Choroid plexus epithelial cell (primary cell): ENCODE results near the gene NEURL1B.
"Not testable (repeated sequence)": the region's sequence is repeated elsewhere in the genome, so short reads cannot be mapped to it uniquely, and the experiment has no call there.

Experiments
- DNase-seq: peaks from one replicate; pipeline ENCODE4 v3.0.0-alpha.2; 2010; ENCODE audit warnings: low read depth
- H3K4me3 ChIP-seq: 2 replicates; pipeline ENCODE4 v1.5.1; 2011; ENCODE audit warnings: low read depth, mild to moderate bottlenecking, control low read depth, low read length, moderate library complexity
- TF ChIP-seq, protein P1 (sequence below): conservative IDR thresholded peaks from 2 replicates; pipeline ENCODE4 v1.5.1; 2011; ENCODE audit warnings: low read depth, mild to moderate bottlenecking, control low read depth, inconsistent platforms, low read length, moderate library complexity

Gene NEURL1B

GRCh38 chr5:172644266-172644665 is 3.2 kb downstream of the NEURL1B start:
- TF ChIP-seq, protein P1, sequence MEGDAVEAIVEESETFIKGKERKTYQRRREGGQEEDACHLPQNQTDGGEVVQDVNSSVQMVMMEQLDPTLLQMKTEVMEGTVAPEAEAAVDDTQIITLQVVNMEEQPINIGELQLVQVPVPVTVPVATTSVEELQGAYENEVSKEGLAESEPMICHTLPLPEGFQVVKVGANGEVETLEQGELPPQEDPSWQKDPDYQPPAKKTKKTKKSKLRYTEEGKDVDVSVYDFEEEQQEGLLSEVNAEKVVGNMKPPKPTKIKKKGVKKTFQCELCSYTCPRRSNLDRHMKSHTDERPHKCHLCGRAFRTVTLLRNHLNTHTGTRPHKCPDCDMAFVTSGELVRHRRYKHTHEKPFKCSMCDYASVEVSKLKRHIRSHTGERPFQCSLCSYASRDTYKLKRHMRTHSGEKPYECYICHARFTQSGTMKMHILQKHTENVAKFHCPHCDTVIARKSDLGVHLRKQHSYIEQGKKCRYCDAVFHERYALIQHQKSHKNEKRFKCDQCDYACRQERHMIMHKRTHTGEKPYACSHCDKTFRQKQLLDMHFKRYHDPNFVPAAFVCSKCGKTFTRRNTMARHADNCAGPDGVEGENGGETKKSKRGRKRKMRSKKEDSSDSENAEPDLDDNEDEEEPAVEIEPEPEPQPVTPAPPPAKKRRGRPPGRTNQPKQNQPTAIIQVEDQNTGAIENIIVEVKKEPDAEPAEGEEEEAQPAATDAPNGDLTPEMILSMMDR = no peak
- H3K4me3 ChIP-seq = no peak overlapping the region
- no peak for DNase-seq

DNA sequence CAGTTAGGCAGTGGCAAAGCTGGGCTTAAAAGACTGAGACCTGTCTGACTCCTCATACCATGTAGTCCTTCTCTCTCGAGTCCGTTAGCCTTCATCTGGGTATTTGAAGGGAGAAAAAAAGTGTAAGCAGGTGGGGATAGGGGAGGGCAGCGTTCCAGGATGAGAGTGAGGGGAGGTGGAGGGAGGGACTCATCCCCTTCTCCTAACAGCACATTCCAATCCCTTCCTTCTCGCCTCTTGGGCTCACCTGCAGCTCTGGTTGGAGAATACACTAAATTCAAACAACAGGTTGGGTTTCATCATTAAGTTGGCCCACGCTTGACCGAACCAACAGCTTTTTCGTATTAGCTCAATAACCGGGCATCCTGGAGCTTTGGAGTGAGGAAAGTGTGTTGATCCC is 3.6 kb downstream of the NEURL1B start:
- DNase-seq = no peak
- no peak overlapping the region for H3K4me3 ChIP-seq
- TF ChIP-seq, protein P1 = no peak

DNA sequence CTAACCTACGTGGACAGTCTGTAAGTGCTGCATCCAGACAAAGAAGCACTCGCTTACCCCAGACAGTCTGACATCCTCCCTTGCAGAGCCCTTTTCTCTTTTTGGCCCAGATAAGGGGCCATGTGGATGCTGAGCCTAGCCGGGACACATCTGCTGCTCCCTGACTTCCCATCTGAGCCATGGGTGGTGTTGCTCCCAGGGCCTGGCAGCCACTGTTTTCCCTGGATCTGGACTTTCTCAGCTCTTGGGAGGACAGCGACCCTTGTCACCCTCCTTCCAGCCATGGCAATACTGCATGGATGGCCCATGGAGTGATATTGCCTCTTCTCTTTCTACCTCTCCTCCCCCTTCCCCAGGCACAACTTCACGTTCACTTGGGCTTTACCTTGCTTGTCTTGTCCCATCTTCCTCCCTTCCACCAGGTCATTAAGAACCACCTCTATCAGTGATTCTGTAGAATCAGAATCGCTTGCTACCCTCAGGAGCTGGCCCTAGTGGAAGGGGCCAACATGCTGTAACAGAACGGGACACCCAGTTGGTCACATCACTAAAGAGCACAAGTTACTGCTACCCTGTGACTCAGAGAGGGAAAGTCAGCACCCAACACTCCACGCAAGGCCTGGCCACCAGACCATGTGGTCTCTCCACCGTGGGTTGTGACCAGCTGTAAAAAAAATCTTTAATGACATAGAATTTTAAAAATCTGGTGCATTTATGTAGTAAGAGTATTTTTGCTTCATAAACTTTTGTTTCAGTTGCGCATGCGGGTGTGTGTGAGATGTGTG is 4.4 kb downstream of the NEURL1B start:
- DNase-seq = no peak
- no peak overlapping the region for H3K4me3 ChIP-seq
- TF ChIP-seq, protein P1 = no peak

- no peak overlapping the region for H3K4me3 ChIP-seq
- peak; percentile 56 for DNase-seq
- TF ChIP-seq, protein P1 = peak; percentile 64
Observed at GRCh38 chr5:172646716-172647285, 5.7 kb downstream of the NEURL1B start.

DNA sequence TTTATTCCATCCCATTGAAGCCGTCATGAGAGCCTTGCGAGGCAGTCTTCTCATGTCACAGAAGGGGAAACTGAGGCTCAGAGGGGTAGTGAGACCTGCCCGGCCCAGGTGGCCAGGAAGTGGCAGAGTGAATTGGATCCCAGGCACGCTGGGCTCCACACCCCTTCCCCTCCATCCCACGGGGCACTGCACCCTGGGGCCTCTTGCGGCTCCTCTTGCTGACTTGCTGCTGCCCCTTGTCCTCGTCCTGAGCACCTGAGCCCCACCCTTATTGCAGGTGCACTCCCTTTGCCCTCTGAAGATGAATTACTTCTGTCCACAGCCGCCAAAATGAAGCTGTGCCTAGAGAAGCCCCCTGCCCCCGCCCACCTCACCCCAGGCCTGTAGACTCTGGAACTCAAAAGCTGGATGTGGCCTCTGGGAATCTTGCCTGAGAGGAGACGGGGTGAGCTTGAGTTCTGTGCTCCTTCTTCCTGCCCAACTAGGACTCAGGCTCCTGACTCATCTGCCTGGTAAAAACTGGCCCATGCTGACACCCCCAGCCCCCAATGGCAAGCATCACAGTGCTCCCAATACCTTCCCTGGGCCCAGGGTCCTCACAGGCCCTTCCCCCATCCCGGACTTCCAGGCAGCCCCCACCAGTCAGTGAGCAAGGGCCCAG is 6.4 kb downstream of the NEURL1B start:
- DNase-seq = no peak
- TF ChIP-seq, protein P1 = no peak
- H3K4me3 ChIP-seq = no peak overlapping the region

- TF ChIP-seq, protein P1 = no peak
- no peak overlapping the region for H3K4me3 ChIP-seq
- DNase-seq = no peak
Observed at GRCh38 chr5:172648013-172648381, 6.9 kb downstream of the NEURL1B start.

GRCh38 chr5:172648755-172649154 is 7.7 kb downstream of the NEURL1B start:
- no peak overlapping the region for H3K4me3 ChIP-seq
- TF ChIP-seq, protein P1 = no peak
- no peak for DNase-seq

GRCh38 chr5:172656496-172656895 is 15.4 kb downstream of the NEURL1B start:
- H3K4me3 ChIP-seq, DNase-seq: not testable (repeated sequence)

DNA sequence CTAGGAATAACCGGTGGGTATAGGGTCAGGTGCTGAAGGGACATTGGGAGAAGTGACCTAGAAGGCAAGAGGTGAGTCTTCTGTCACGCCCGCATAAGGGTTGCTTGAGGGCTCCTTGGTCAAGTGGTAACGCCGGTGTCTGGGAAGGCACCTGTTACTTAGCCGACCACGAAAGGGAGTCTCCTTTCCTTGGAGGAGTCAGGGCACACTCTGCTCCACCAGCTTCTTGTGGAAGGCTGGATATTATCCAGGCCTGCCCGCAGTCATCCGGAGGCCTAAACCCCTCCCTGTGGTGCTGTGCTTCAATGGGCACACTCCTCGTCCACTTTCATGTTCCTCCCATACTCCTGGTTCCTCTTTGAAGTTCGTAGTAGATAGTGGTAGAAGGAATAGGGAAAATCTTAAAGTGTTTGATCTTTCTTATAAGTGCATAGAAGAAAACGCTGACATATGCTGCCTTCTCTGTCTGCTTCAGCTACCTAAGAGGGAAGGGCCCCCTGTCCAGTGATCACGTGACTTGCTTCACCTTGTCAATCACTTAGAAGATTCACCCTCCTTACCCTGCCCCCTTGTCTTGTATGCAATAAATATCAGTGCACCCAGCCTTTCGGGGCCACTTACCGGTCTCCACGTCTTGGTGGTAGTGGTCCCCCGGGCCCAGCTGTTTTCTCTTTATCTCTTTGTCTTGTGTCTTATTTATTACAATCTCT is 16.6 kb downstream of the NEURL1B start:
- not testable (repeated sequence) for DNase-seq, H3K4me3 ChIP-seq
